A549 (cell line): ENCODE measurements around the gene CEP192. TPM values are rescaled to one million over a fixed set of nuclear protein-coding genes. Genes with fewer than 3 reads are reported as not detected.

Source experiments
- ATAC-seq, 2 experiments: fragments of 200-7000 bp in 1 of 2; fragments of >200 bp in 1 of 2; cut with Nextera tagmentation in 1 of 2; cut with Tn5 transposase in 1 of 2; 3 replicates each; pipeline versions ENCODE4 v1.8.0 to v1.9.1; 2018 to 2020; ENCODE audit warnings: mild to moderate bottlenecking in 1 of 2, moderate library complexity in 1 of 2
- CTCF ChIA-PET: fragments of 300-600 bp; sonication (Branson Sonifier 250); formaldehyde crosslinking; extraction: SDS; loops from one replicate; lab custom pipeline; 2021; ENCODE audit warnings: antibody characterized with exemption, inconsistent platforms; lab: Yijun Ruan, JAX
- POLR2A ChIA-PET: fragments of 350-600 bp; formaldehyde crosslinking; extraction: SDS; loops from one replicate; lab custom pipeline; 2021; ENCODE audit warnings: antibody characterized with exemption, inconsistent platforms; lab: Yijun Ruan, JAX
- DNase-seq, 2 experiments: peaks; one replicate each; pipeline versions ENCODE4 v3.0.0 to v3.0.0-alpha.2; 2011 to 2016; ENCODE audit warnings: low read depth in 1 of 2, low spot score in 1 of 2
- FAIRE-seq: peaks from 2 replicates; lab custom pipeline; 2011; peaks lifted over from hg19 to GRCh38; lab: Jason Lieb, UNC
- H3K27ac ChIP-seq, 2 experiments: fragments of >200 bp; sonication (Bioruptor Twin); formaldehyde crosslinking; 3 replicates each; pipeline ENCODE4 v1.5.1; 2016 to 2017
- H3K4me1 ChIP-seq: fragments of >200 bp; sonication (Bioruptor Twin); formaldehyde crosslinking; 3 replicates; pipeline ENCODE4 v1.6.1; 2016
- H3K4me2 ChIP-seq: fragments of >200 bp; sonication (Bioruptor Twin); formaldehyde crosslinking; 3 replicates; pipeline ENCODE4 v1.6.1; 2016
- H3K4me3 ChIP-seq: fragments of >200 bp; sonication (Bioruptor Twin); formaldehyde crosslinking; 3 replicates; pipeline ENCODE4 v1.5.1; 2016
- H3K9me3 ChIP-seq: fragments of >200 bp; sonication (Bioruptor Twin); formaldehyde crosslinking; 3 replicates; pipeline ENCODE4 v1.6.1; 2016
- BCL3 ChIP-seq: fragments of >200 bp; sonication (Bioruptor Twin); formaldehyde crosslinking; IDR thresholded peaks from 3 replicates; pipeline ENCODE4 v1.6.1; 2016
- CBX2 ChIP-seq: fragments of 200-600 bp; sonication (generic); IDR thresholded peaks from 2 replicates; pipeline ENCODE4 v1.6.1; 2016; ENCODE audit warnings: low read depth, mild to moderate bottlenecking, borderline replicate concordance
- CEBPB ChIP-seq, 2 experiments: fragments of >200 bp in 1 of 2; sonication (Bioruptor Twin) in 1 of 2; formaldehyde crosslinking in 1 of 2; IDR thresholded peaks; 2 replicates each; pipeline ENCODE4 v1.6.1; 2012 to 2016
- CHD2 ChIP-seq: fragments of 150-350 bp; IDR thresholded peaks from 2 replicates; pipeline ENCODE4 v1.6.1; 2014; ENCODE audit warnings: low read length; ENCODE audit not compliant: partially characterized antibody
- CHD4 ChIP-seq: fragments of 200-600 bp; sonication (generic); IDR thresholded peaks from 2 replicates; pipeline ENCODE4 v1.6.1; 2016; ENCODE audit warnings: antibody characterized with exemption, mild to moderate bottlenecking, borderline replicate concordance
- EHF ChIP-seq: fragments of 250-450 bp; sonication (Bioruptor Pico); IDR thresholded peaks from 2 replicates; pipeline ENCODE4 v1.5.0; 2020; ENCODE audit warnings: mild to moderate bottlenecking
- ESRRA ChIP-seq: fragments of 150-350 bp; IDR thresholded peaks from 2 replicates; pipeline ENCODE4 v1.6.1; 2014; ENCODE audit warnings: mild to moderate bottlenecking, low read length, borderline replicate concordance
- FOSB ChIP-seq: fragments of 250-450 bp; sonication (Bioruptor Pico); IDR thresholded peaks from 2 replicates; pipeline ENCODE4 v1.5.0; 2020; ENCODE audit warnings: mild to moderate bottlenecking, moderate library complexity
- FOXS1 ChIP-seq: fragments of 250-450 bp; sonication (Bioruptor Pico); IDR thresholded peaks from 2 replicates; pipeline ENCODE4 v1.5.0; 2020; ENCODE audit warnings: mild to moderate bottlenecking, moderate library complexity
- GATA3 ChIP-seq: IDR thresholded peaks from 2 replicates; pipeline ENCODE4 v1.6.1; 2012; ENCODE audit warnings: borderline replicate concordance
- HDAC2 ChIP-seq: fragments of 200-600 bp; sonication (generic); IDR thresholded peaks from 2 replicates; pipeline ENCODE4 v1.6.1; 2016
- HES2 ChIP-seq: fragments of >200 bp; sonication (Bioruptor Twin); formaldehyde crosslinking; IDR thresholded peaks from 2 replicates; pipeline ENCODE4 v1.6.1; 2016
- HEYL ChIP-seq: fragments of 250-450 bp; sonication (Bioruptor Pico); IDR thresholded peaks from 2 replicates; pipeline ENCODE4 v1.8.0; 2021; ENCODE audit warnings: mild to moderate bottlenecking, moderate library complexity
- HOXA7 ChIP-seq: fragments of 250-450 bp; sonication (Bioruptor Pico); IDR thresholded peaks from 2 replicates; pipeline ENCODE4 v1.5.0; 2020; ENCODE audit warnings: mild to moderate bottlenecking, moderate library complexity
- HOXB13 ChIP-seq: fragments of 250-450 bp; sonication (Bioruptor Pico); IDR thresholded peaks from 2 replicates; pipeline ENCODE4 v1.5.0; 2020; ENCODE audit warnings: low read depth, mild to moderate bottlenecking, moderate library complexity
- JUNB ChIP-seq: fragments of >200 bp; sonication (Bioruptor Twin); formaldehyde crosslinking; IDR thresholded peaks from 2 replicates; pipeline ENCODE4 v1.6.1; 2016
- MAX ChIP-seq: IDR thresholded peaks from 2 replicates; pipeline ENCODE4 v1.6.1; 2012
- MAZ ChIP-seq: fragments of 150-350 bp; IDR thresholded peaks from 2 replicates; pipeline ENCODE4 v1.6.1; 2014; ENCODE audit warnings: antibody characterized with exemption, low read depth, low read length, borderline replicate concordance
- MYC ChIP-seq: IDR thresholded peaks from 2 replicates; pipeline ENCODE4 v1.6.1; 2012; ENCODE audit warnings: mild to moderate bottlenecking, inconsistent platforms, low read length, improper control_type of control experiment, borderline replicate concordance
- NPAS2 ChIP-seq: fragments of 250-450 bp; sonication (Bioruptor Pico); IDR thresholded peaks from 2 replicates; pipeline ENCODE4 v1.8.0; 2022; ENCODE audit warnings: mild to moderate bottlenecking, moderate library complexity, borderline replicate concordance
- NR3C1 ChIP-seq: fragments of >200 bp; sonication (Bioruptor Twin); formaldehyde crosslinking; IDR thresholded peaks from 3 replicates; pipeline ENCODE4 v1.6.1; 2017
- RAD21 ChIP-seq, 2 experiments: fragments of >200 bp in 1 of 2; sonication (Bioruptor Twin) in 1 of 2; formaldehyde crosslinking in 1 of 2; IDR thresholded peaks in 1 of 2; conservative IDR thresholded peaks in 1 of 2; 2 replicates in 1 of 2; 3 replicates in 1 of 2; pipeline ENCODE4 v1.6.1; 2012 to 2018; ENCODE audit warnings: inconsistent platforms in 1 of 2
- RNF2 ChIP-seq: fragments of 200-600 bp; sonication (generic); IDR thresholded peaks from 2 replicates; pipeline ENCODE4 v1.6.1; 2016; ENCODE audit warnings: low read depth, mild to moderate bottlenecking, antibody characterized with exemption, moderate library complexity, borderline replicate concordance
- SREBF2 ChIP-seq: fragments of 450-650 bp; IDR thresholded peaks from 2 replicates; pipeline ENCODE4 v1.6.1; 2014; ENCODE audit warnings: mild to moderate bottlenecking, moderate library complexity
- TFCP2L1 ChIP-seq: fragments of 250-450 bp; sonication (Bioruptor Pico); IDR thresholded peaks from 2 replicates; pipeline ENCODE4 v1.5.0; 2021; ENCODE audit warnings: mild to moderate bottlenecking
- TP53 ChIP-seq: fragments of 250-450 bp; sonication (Bioruptor Pico); IDR thresholded peaks from 2 replicates; pipeline ENCODE4 v1.5.0; 2021; ENCODE audit warnings: mild to moderate bottlenecking, moderate library complexity
- ZC3H11A ChIP-seq: fragments of 450-650 bp; IDR thresholded peaks from 2 replicates; pipeline ENCODE4 v1.6.1; 2014; ENCODE audit warnings: antibody characterized with exemption, mild to moderate bottlenecking
- ZFP36 ChIP-seq: fragments of 450-650 bp; IDR thresholded peaks from 2 replicates; pipeline ENCODE4 v1.6.1; 2014; ENCODE audit warnings: borderline replicate concordance; ENCODE audit not compliant: partially characterized antibody
- ZNF302 ChIP-seq: fragments of 250-450 bp; sonication (Bioruptor Pico); IDR thresholded peaks from 2 replicates; pipeline ENCODE4 v1.9.0; 2021; ENCODE audit warnings: inconsistent platforms, mild to moderate bottlenecking, moderate library complexity
- ZSCAN20 ChIP-seq: fragments of 250-450 bp; sonication (Bioruptor Pico); IDR thresholded peaks from 2 replicates; pipeline ENCODE4 v1.8.0; 2022; ENCODE audit warnings: mild to moderate bottlenecking, moderate library complexity
- WGBS: methylation state at CpG from one replicate; pipeline ENCODE4 v1.1.6; 2017; ENCODE audit errors: missing lambda C conversion rate; 5-methylcytosine and 5-hydroxymethylcytosine counted together
- polyA plus RNA-seq, 4 experiments: library from polyadenylated mRNA; depleted of rRNA in 3 of 4; stranded (reverse); fragments of >200 nt; fragmentation: RNase III in 1 of 4; extraction: RNeasy Plus Mini Kit Qiagen cat#74134 plus additional on column Dnase treatment in 1 of 4; gene quantifications; 2 replicates in 3 of 4; 3 replicates in 1 of 4; pipeline ENCODE4 v1.2.3, GENCODE V29; 2011 to 2017
- TF ChIP-seq, protein P1 (sequence below): fragments of 450-650 bp; IDR thresholded peaks from 2 replicates; pipeline ENCODE4 v1.6.1; 2014; ENCODE audit warnings: antibody characterized with exemption

Gene CEP192
- polyA plus RNA-seq, 2 of the 4 experiments (the other 2 are of a cell fraction) = 8.9 to 21.1 TPM

DNA sequence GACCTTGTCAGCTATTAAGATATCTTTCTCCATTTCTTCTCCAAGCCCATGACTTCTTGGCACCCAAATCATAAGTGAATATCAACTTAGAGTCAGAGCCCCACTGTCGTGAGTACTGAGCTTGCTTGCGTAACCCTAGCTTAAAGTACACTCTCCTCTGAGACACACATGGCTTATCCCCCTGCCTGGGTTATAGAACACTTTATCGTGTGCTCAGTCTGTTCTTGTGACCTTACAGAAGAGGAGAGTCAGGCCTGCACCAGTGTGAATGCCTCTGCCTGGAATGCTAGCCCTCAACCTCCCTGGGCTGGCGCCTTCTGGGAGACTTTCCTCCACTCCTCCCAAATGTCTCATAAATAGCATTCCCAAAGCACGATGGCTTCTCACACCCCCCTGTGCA, 79.3 kb downstream of the CEP192 start:
- FAIRE-seq (no peak), ATAC-seq (no peak), DNase-seq (no peak)
- no peak overlapping the region for H3K27ac ChIP-seq
- TF ChIP-seq CHD4 = no peak
- TF ChIP-seq TFCP2L1 (CRISPR knock-in tag) = no peak
- no peak for TF ChIP-seq HES2
- TF ChIP-seq ZFP36 = no peak
- TF ChIP-seq MYC = no peak
- TF ChIP-seq SREBF2 = no peak
- POLR2A ChIA-PET = no interaction called here
- CTCF ChIA-PET = no interaction called here
- H3K4me2 ChIP-seq = no peak overlapping the region
- no peaks in the 10 kb centered on the region for H3K4me1 ChIP-seq
- no peak overlapping the region for H3K4me3 ChIP-seq
- WGBS = 79% methylated on average over 5 of the region's 5 CpGs
- H3K9me3 ChIP-seq = no peaks in the 10 kb centered on the region

DNA sequence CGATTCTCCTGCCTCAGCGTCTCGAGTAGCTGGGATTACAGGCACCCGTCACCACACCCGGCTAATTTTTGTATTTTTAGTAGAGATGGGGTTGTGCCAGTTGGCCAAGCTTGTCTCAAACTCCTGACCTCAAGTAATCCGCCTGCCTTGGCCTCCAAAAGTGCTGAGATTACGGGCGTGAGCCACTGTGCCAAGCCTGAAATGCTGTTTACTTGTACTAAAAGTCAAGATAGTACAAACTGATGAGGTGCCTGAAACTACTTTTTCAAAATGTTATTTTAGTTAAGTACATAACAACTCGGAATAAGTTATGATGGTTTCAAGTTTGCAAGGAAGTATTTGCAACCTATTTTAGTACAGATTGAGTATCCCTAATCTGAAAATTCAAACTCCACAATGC, 85.7 kb downstream of the CEP192 start:
- Histone ChIP-seq H3K9me3 (no peaks in the 10 kb centered on the region; the same call in 2 of the 3 replicates), H3K4me3 (no peak overlapping the region), H3K27ac (no peak overlapping the region), H3K4me2 (no peak overlapping the region), H3K4me1 (no peaks in the 10 kb centered on the region)
- DNase-seq (no peak), FAIRE-seq (no peak), ATAC-seq (no peak)
- TF ChIP-seq RNF2 = no peak
- TF ChIP-seq MYC = no peak
- no peak for TF ChIP-seq FOSB (CRISPR knock-in tag)
- TF ChIP-seq HES2 = no peak
- no peak for TF ChIP-seq FOXS1 (CRISPR knock-in tag)
- TF ChIP-seq HOXB13 = no peak
- TF ChIP-seq NPAS2 (CRISPR knock-in tag) = no peak
- TF ChIP-seq MAX = no peak
- no peak for TF ChIP-seq TP53 (CRISPR knock-in tag)
- TF ChIP-seq HOXA7 (CRISPR knock-in tag) = no peak
- TF ChIP-seq, protein P1, sequence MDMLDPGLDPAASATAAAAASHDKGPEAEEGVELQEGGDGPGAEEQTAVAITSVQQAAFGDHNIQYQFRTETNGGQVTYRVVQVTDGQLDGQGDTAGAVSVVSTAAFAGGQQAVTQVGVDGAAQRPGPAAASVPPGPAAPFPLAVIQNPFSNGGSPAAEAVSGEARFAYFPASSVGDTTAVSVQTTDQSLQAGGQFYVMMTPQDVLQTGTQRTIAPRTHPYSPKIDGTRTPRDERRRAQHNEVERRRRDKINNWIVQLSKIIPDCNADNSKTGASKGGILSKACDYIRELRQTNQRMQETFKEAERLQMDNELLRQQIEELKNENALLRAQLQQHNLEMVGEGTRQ = no peak
- no peak for TF ChIP-seq MAZ
- no peak for TF ChIP-seq CHD4
- TF ChIP-seq GATA3 = no peak
- no peak for TF ChIP-seq HDAC2
- no peak for TF ChIP-seq SREBF2
- TF ChIP-seq BCL3 = no peak
- TF ChIP-seq NR3C1 = no peak
- TF ChIP-seq ZC3H11A = no peak
- ChIA-PET POLR2A (no interaction called here), CTCF (no interaction called here)
- WGBS = 95% methylated on average over 9 of the region's 9 CpGs

GRCh38 chr18:13077473-13077872, 86.3 kb downstream of the CEP192 start:
- no peak for FAIRE-seq
- TF ChIP-seq JUNB = no peak
- no peak for TF ChIP-seq ZNF302 (CRISPR knock-in tag)
- TF ChIP-seq CHD2 = no peak
- TF ChIP-seq RAD21 (conservative IDR thresholded peaks at IDR 0.05 in 1 of 2, IDR thresholded peaks at IDR 0.05 in 1 of 2) = no peak
- TF ChIP-seq FOXS1 (CRISPR knock-in tag) = no peak
- no peak for TF ChIP-seq CEBPB (IDR thresholded peaks at IDR 0.05)
- TF ChIP-seq MAZ = no peak
- TF ChIP-seq CBX2 = no peak
- no peak for TF ChIP-seq EHF (CRISPR knock-in tag)
- TF ChIP-seq ESRRA = no peak
- no peak for TF ChIP-seq HEYL
- TF ChIP-seq ZSCAN20 (CRISPR knock-in tag) = no peak

More at GRCh38 chr18:13077473-13077872, 86.3 kb downstream of the CEP192 start:
- no peak overlapping the region for H3K27ac ChIP-seq
- H3K4me2 ChIP-seq = no peak overlapping the region
- ChIA-PET POLR2A (no interaction called here), CTCF (no interaction called here)
- 78% methylated on average over 2 of the region's 2 CpGs for WGBS
- ATAC-seq (no peak), DNase-seq (no peak)
- H3K4me1 ChIP-seq = no peaks in the 10 kb centered on the region
- no peak overlapping the region for H3K4me3 ChIP-seq
- H3K9me3 ChIP-seq = no peaks in the 10 kb centered on the region; the same call in 2 of the 3 replicates
